HL-60 (cell line): ENCODE measurements around the gene FGF1.

Experiments used
- DNase-seq, 2 experiments: peaks; one replicate each; pipeline ENCODE4 v3.0.0-alpha.2; 2010 to 2020; ENCODE audit warnings: low read depth in 1 of 2, low spot score in 1 of 2
- H3K27ac ChIP-seq: fragments of 250-450 bp; sonication (Bioruptor Pico); replicated peaks from 2 replicates; pipeline ENCODE4 v1.5.1; 2020; ENCODE audit warnings: mild to moderate bottlenecking, moderate library complexity
- H3K27me3 ChIP-seq: fragments of 250-450 bp; sonication (Bioruptor Pico); 2 replicates; pipeline ENCODE4 v1.5.1; 2021; ENCODE audit warnings: mild to moderate bottlenecking, moderate library complexity; ENCODE audit not compliant: insufficient read depth, poor library complexity, severe bottlenecking
- H3K4me3 ChIP-seq: replicated peaks from 2 replicates; pipeline ENCODE4 v1.5.1; 2011; ENCODE audit warnings: mild to moderate bottlenecking, control low read depth, low read length; ENCODE audit not compliant: insufficient read depth
- GABPA ChIP-seq: IDR thresholded peaks from 2 replicates; pipeline ENCODE4 v1.6.1; 2012; ENCODE audit warnings: low read depth
- POLR2AphosphoS5 ChIP-seq: IDR thresholded peaks from 2 replicates; pipeline ENCODE4 v1.6.1; 2012; ENCODE audit warnings: low read depth
- SPI1 ChIP-seq: IDR thresholded peaks from 2 replicates; pipeline ENCODE4 v1.6.1; 2012; ENCODE audit warnings: low read depth, mild to moderate bottlenecking, borderline replicate concordance
- TF ChIP-seq, protein P1 (sequence below): IDR thresholded peaks from one replicate; pipeline ENCODE4 v1.5.1; 2011; ENCODE audit warnings: low read length, control low read depth, inconsistent platforms; ENCODE audit not compliant: insufficient read depth
- TF ChIP-seq, protein P2 (sequence below): IDR thresholded peaks from 2 replicates; pipeline ENCODE4 v1.6.1; 2012; ENCODE audit warnings: low read depth; ENCODE audit not compliant: insufficient replicate concordance

Gene FGF1

GRCh38 chr5:142686210-142686734 lies 382 bp upstream of the FGF1 start:
- H3K4me3 ChIP-seq: no peak overlapping the region
- H3K27me3 ChIP-seq: no peaks in the 10 kb centered on the region
- H3K27ac ChIP-seq: no peak overlapping the region
- TF ChIP-seq POLR2AphosphoS5 (no peak), GABPA (no peak), SPI1 (no peak)
- TF ChIP-seq, protein P1, sequence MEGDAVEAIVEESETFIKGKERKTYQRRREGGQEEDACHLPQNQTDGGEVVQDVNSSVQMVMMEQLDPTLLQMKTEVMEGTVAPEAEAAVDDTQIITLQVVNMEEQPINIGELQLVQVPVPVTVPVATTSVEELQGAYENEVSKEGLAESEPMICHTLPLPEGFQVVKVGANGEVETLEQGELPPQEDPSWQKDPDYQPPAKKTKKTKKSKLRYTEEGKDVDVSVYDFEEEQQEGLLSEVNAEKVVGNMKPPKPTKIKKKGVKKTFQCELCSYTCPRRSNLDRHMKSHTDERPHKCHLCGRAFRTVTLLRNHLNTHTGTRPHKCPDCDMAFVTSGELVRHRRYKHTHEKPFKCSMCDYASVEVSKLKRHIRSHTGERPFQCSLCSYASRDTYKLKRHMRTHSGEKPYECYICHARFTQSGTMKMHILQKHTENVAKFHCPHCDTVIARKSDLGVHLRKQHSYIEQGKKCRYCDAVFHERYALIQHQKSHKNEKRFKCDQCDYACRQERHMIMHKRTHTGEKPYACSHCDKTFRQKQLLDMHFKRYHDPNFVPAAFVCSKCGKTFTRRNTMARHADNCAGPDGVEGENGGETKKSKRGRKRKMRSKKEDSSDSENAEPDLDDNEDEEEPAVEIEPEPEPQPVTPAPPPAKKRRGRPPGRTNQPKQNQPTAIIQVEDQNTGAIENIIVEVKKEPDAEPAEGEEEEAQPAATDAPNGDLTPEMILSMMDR: no peak
- TF ChIP-seq, protein P2, sequence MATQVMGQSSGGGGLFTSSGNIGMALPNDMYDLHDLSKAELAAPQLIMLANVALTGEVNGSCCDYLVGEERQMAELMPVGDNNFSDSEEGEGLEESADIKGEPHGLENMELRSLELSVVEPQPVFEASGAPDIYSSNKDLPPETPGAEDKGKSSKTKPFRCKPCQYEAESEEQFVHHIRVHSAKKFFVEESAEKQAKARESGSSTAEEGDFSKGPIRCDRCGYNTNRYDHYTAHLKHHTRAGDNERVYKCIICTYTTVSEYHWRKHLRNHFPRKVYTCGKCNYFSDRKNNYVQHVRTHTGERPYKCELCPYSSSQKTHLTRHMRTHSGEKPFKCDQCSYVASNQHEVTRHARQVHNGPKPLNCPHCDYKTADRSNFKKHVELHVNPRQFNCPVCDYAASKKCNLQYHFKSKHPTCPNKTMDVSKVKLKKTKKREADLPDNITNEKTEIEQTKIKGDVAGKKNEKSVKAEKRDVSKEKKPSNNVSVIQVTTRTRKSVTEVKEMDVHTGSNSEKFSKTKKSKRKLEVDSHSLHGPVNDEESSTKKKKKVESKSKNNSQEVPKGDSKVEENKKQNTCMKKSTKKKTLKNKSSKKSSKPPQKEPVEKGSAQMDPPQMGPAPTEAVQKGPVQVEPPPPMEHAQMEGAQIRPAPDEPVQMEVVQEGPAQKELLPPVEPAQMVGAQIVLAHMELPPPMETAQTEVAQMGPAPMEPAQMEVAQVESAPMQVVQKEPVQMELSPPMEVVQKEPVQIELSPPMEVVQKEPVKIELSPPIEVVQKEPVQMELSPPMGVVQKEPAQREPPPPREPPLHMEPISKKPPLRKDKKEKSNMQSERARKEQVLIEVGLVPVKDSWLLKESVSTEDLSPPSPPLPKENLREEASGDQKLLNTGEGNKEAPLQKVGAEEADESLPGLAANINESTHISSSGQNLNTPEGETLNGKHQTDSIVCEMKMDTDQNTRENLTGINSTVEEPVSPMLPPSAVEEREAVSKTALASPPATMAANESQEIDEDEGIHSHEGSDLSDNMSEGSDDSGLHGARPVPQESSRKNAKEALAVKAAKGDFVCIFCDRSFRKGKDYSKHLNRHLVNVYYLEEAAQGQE: no peak
- DNase-seq: no peak

GRCh38 chr5:142684508-142685041 lies 1.3 kb downstream of the FGF1 start:
- H3K4me3 ChIP-seq: no peak overlapping the region
- TF ChIP-seq SPI1 (no peak), GABPA (no peak), POLR2AphosphoS5 (no peak)
- TF ChIP-seq, protein P1: no peak
- TF ChIP-seq, protein P2: no peak
- H3K27ac ChIP-seq: no peak overlapping the region
- DNase-seq: no peak
- no peaks in the 10 kb centered on the region for H3K27me3 ChIP-seq

GRCh38 chr5:142683881-142684505 lies 1.9 kb downstream of the FGF1 start:
- TF ChIP-seq, protein P2: no peak
- TF ChIP-seq GABPA (no peak), POLR2AphosphoS5 (no peak), SPI1 (no peak)
- TF ChIP-seq, protein P1: no peak
- Histone ChIP-seq H3K27me3 (no peaks in the 10 kb centered on the region), H3K27ac (no peak overlapping the region), H3K4me3 (no peak overlapping the region)
- DNase-seq: no peak
